HG02884 (cell line): ENCODE data around the gene MTHFR.

Experiments used
- ATAC-seq: cut with Tn5 transposase; IDR thresholded peaks from one replicate; pipeline ENCODE4 v1.9.1; 2021; ENCODE audit warnings: mild to moderate bottlenecking, moderate library complexity; ENCODE audit not compliant: unreplicated experiment

The MTHFR gene

GRCh38 chr1:11736746-11737639 lies 68.8 kb downstream of the MTHFR start:
- no peak for ATAC-seq

- no peak for ATAC-seq
Observed at GRCh38 chr1:11735854-11736745, 69.7 kb downstream of the MTHFR start, which contains the start of gene AGTRAP. Gene AGTRAP (plus strand): TSS chr1:11736136. CDS start chr1:11736209, 73 bp downstream.
